ENCODE data around the gene DNAJB9. TPM values are rescaled to one million over a fixed set of nuclear protein-coding genes. Genes with fewer than 3 reads are reported as not detected.

DNAJB9 gene
- polyA plus RNA-seq, 3 donors: 18.1 to 20.7 (median 18.4) TPM

- Mint-ChIP-seq H3K27ac (peak overlapping the region in 1 of 7 donors; percentile 46), H3K4me1 (no peaks in the 10 kb centered on the region), H3K36me3 (no peaks in the 10 kb centered on the region), H3K9me3 (peaks cover 0 to 3% (median 0%) of the 10 kb centered on the region in 7 donors), H3K4me3 (no peak overlapping the region), H3K27me3 (ENCODE audit: low read depth in 3 of 3) (peaks cover 0 to 6% (median 0%) of the 10 kb centered on the region in 3 donors)
- intact Hi-C loops (cut with micrococcal nuclease): no loop called here
- Histone ChIP-seq H3K4me3 (replicated peaks in 1 of 3; ENCODE audit: low read depth in 2 of 3, low read length in 3 of 3) (no peak overlapping the region), H2AFZ (ENCODE audit: insufficient read depth, low read depth, low read length, poor library complexity, severe bottlenecking) (no peak overlapping the region), H3K27me3 (ENCODE audit: control insufficient read depth in 2 of 2, insufficient read depth in 2 of 2, low read length in 2 of 2) (no peaks in the 10 kb centered on the region), H4K20me1 (ENCODE audit: insufficient read depth, low read length) (no peaks in the 10 kb centered on the region), H3K9ac (ENCODE audit: insufficient read depth, low read length, poor library complexity, severe bottlenecking) (no peak overlapping the region), H3K27ac (ENCODE audit: low read depth in 1 of 2, low read length in 2 of 2) (no peak overlapping the region), H3K79me2 (ENCODE audit: insufficient read depth, low read length) (no peaks in the 10 kb centered on the region), H3K9me3 (replicated peaks in 1 of 2; ENCODE audit: control insufficient read depth in 1 of 2, insufficient read depth in 1 of 2, low read length in 2 of 2) (no peaks in the 10 kb centered on the region), H3K4me1 (ENCODE audit: control insufficient read depth in 1 of 2, insufficient read depth in 2 of 2, low read length in 2 of 2) (no peaks in the 10 kb centered on the region), H3K4me2 (replicated peaks; ENCODE audit: extremely low read depth, low read length, poor library complexity, severe bottlenecking) (no peak overlapping the region), H3K36me3 (replicated peaks in 1 of 2; ENCODE audit: control insufficient read depth in 1 of 2, insufficient read depth in 2 of 2, low read length in 2 of 2) (no peaks in the 10 kb centered on the region)
- WGBS (ENCODE audit: insufficient coverage): 96% methylated on average over 2 of the region's 2 CpGs
- DNase-seq: no peak
- TF ChIP-seq CTCF (IDR thresholded peaks at IDR 0.05): no peak
These were observed 16.2 kb downstream of the DNAJB9 start for GRCh38 chr7:108585843-108586242.

GRCh38 chr7:108586274-108586710 is 16.6 kb downstream of the DNAJB9 start:
- Histone ChIP-seq H3K9ac (ENCODE audit: insufficient read depth, low read length, poor library complexity, severe bottlenecking) (no peak overlapping the region), H4K20me1 (ENCODE audit: insufficient read depth, low read length) (no peaks in the 10 kb centered on the region), H3K27me3 (ENCODE audit: control insufficient read depth in 2 of 2, insufficient read depth in 2 of 2, low read length in 2 of 2) (no peaks in the 10 kb centered on the region), H3K27ac (ENCODE audit: low read depth in 1 of 2, low read length in 2 of 2) (no peak overlapping the region), H3K4me2 (replicated peaks; ENCODE audit: extremely low read depth, low read length, poor library complexity, severe bottlenecking) (no peak overlapping the region), H3K79me2 (ENCODE audit: insufficient read depth, low read length) (no peaks in the 10 kb centered on the region), H2AFZ (ENCODE audit: insufficient read depth, low read depth, low read length, poor library complexity, severe bottlenecking) (no peak overlapping the region), H3K36me3 (replicated peaks in 1 of 2; ENCODE audit: control insufficient read depth in 1 of 2, insufficient read depth in 2 of 2, low read length in 2 of 2) (no peaks in the 10 kb centered on the region), H3K4me1 (ENCODE audit: control insufficient read depth in 1 of 2, insufficient read depth in 2 of 2, low read length in 2 of 2) (no peaks in the 10 kb centered on the region), H3K4me3 (replicated peaks in 1 of 3; ENCODE audit: low read depth in 2 of 3, low read length in 3 of 3) (no peak overlapping the region), H3K9me3 (replicated peaks in 1 of 2; ENCODE audit: control insufficient read depth in 1 of 2, insufficient read depth in 1 of 2, low read length in 2 of 2) (no peaks in the 10 kb centered on the region)
- TF ChIP-seq CTCF (IDR thresholded peaks at IDR 0.05): no peak
- DNase-seq: no peak
- H3K4me3 Mint-ChIP-seq: peak overlapping the region in 1 of 2 donors; percentile 27
- WGBS (ENCODE audit: insufficient coverage): 33% methylated on average over 2 of the region's 3 CpGs
- H3K27me3 Mint-ChIP-seq (ENCODE audit: low read depth in 3 of 3): peaks cover 0 to 6% (median 0%) of the 10 kb centered on the region in 3 donors
- intact Hi-C loops (cut with micrococcal nuclease): no loop called here
- H3K27ac Mint-ChIP-seq: no peak overlapping the region
- H3K4me1 Mint-ChIP-seq: no peaks in the 10 kb centered on the region
- no peaks in the 10 kb centered on the region for H3K36me3 Mint-ChIP-seq
- peaks cover 0 to 3% (median 0%) of the 10 kb centered on the region in 7 donors for H3K9me3 Mint-ChIP-seq

Data from CD14-positive monocyte (primary cell).